ACHN (cell line): ENCODE data around the gene ASS1.
A peak's percentile ranks its signal among the peaks of the same experiment; 100 is the strongest.

ENCODE experiments used
- DNase-seq: peaks from one replicate; pipeline ENCODE4 v3.0.0-alpha.2; 2015
- in situ Hi-C: cut with HindIII; loops from 2 replicates; pipeline ENCODE4 v1.10.0; 2017; ENCODE audit warnings: low sequenced_read_pairs, low pct_ligation_motif_present, low pct_unique_long_range_greater_than_20kb

Gene ASS1

GRCh38 chr9:130535818-130536521 lies 91.2 kb downstream of the ASS1 start:
- in situ Hi-C loops: no loop called here
- DNase-seq: no peak

DNA sequence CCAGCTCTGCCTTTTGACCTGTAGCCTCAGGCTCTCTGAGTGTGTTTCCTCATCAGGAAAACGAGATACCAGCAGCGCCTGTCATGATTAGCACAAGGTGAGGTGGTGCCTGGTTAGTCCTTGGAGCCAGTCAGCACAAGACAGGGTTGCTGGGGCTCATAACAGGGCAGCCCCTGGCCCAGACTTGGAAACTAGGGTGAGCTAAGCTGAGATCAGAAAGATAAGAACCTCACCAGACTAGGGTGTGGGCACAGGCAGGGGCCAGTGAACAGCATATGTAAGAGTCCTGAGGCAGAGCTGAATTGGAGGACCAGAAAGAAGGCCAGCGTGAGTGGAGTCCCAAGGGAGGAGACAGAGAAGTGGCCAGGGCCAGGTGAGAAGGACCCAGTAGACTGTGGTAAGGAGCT lies 91.9 kb downstream of the ASS1 start:
- DNase-seq: no peak
- in situ Hi-C loops: no loop called here

DNA sequence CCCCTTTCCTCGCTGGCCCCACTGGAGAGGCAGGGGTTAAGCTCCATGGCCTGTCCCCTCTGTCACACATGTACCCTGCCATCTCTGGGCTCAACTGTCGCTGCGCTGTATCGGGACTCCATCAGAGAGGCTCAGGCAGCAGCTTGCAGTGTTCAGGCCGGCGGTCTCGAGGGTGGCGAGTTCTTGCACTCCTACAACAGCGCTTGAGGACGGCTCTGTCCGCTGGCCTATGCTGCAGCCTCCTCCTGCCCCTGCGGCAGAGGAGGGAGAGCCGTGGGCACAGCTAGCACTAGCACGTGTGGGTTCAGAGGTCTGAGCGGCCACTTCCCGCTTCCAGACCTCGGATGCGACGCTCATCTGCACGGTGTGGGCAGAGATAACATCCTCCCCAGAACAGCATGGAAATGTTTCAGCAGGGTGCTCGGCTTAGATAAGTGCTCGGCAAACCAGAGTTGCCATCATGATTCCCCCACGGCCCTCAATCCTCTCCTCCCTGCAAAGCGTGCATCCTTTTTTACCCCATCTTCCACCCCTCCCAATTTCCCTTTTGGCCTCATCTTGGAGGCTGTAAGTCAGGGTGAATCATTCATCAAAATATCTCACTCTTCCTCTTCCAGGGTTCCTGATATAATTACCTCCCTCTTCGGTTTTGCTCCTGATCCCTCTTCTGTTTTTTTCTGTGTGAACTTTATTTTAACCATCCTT lies 92.7 kb downstream of the ASS1 start:
- in situ Hi-C loops: no loop called here
- DNase-seq: no peak

- in situ Hi-C loops: no loop called here
- peak; percentile 62 for DNase-seq
These were observed 94.9 kb downstream of the ASS1 start for GRCh38 chr9:130539420-130540223.

GRCh38 chr9:130541533-130541932 lies 96.8 kb downstream of the ASS1 start:
- in situ Hi-C loops: no loop called here
- DNase-seq: no peak

DNA sequence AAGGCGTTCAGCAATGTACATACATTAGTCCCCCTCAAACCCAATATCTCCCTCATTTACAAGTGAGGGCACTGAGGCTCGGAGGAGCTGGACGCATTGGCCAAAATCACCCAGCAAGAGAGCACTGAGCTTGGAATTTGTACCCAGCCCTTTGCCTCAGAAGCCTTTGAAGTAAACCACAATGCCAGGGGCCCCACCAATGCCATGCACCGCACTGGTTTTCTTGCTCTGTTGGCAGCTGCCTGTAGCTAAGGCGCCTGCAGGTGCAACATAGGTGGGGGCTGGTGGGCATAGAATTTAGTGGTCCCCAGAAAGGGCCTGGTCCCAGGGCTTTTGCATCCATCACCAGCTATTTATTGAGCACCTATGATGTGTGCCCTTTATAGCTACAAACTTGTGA lies 97.3 kb downstream of the ASS1 start:
- in situ Hi-C loops: no loop called here
- DNase-seq: no peak

GRCh38 chr9:130542457-130543228 lies 97.9 kb downstream of the ASS1 start:
- no peak for DNase-seq
- in situ Hi-C loops: no loop called here

DNA sequence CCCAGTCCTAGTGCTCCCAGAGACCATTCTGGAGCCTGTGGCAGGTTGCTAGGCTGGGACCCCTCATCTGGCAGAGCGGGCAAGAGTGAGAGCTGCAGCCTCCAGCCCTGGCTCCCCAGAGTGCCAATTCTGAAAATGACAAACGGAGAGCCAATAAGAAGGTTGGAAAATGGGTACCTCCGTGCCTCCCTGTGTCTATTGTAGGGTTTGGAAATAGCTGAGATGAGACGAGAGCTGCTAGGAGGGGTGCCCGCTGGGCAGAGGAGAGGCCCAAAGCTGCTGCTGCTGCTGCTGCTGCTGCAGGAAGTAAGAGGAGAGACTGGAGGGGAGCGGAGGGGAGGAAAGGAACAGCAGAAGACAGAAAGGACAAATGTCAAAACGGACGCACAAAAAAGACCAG lies 98.6 kb downstream of the ASS1 start:
- DNase-seq: no peak
- in situ Hi-C loops: no loop called here

DNA sequence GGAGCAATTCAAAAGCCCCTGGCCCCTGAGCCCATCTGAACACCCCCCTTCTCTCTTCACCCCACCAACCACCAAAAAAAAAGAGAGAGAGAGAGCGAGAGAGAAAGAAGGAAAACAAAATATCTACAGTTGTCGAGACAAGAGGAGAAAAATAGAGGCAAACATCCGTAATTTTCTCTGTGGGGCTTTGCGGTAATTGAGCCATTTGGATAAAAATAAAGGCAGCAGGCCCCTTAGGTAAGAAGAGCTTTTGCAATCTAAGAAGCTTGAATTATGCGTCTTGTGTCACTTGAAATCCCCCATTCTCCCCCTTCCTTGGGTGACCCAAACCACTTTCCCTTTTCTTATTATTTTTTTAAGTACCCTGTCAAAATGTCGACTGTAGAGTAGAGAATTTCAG lies 99.1 kb downstream of the ASS1 start:
- DNase-seq: no peak
- in situ Hi-C loops: no loop called here

DNA sequence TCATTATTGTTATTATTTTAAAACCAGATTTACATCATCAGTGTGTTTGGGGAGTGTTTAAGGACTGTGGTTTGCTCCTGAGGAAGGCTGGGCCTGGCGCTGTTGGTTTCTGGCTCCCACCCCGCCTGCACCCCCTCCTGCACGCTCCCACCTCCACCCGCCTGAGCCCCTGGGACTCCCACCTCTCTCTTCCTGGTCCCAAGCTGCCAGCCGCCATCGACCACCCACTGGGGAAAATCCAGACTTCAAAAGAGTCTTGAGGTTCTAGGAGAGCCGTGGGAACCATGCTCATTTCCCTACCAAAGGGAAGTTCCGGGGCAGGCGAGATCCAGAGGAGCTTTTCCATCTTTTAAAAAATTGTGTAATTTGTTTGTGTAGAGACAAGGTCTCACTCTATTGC lies 99.6 kb downstream of the ASS1 start:
- DNase-seq: no peak
- in situ Hi-C loops: no loop called here

DNA sequence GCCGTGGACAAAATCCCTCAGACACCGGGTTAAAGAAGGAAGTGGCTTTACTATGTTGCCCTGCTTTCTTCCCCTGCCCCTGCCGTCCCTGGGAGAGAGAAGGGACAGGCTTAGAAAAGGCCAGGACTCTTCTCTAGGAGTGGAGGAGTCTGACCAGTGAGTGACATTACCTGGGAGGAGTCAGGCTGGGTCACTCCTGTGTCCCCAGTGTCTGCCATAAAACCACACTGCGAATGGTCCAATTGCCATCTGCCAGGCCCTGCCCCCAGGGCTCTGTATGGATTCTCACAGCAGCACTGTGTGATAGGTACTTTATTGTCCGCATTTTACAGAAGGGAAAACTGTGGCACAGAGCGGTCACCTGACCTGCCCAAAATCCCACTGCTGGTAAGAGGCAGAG lies 103.3 kb downstream of the ASS1 start:
- in situ Hi-C loops: no loop called here

GRCh38 chr9:130549093-130549735 lies 104.5 kb downstream of the ASS1 start:
- in situ Hi-C loops: no loop called here
- DNase-seq: no peak

More for the DNA sequence above, 103.3 kb downstream of the ASS1 start:
- no peak for DNase-seq
